ENCODE results near the gene WNT11. TPM values are rescaled to one million over a fixed set of nuclear protein-coding genes. Genes with fewer than 3 reads are reported as not detected.

Gene WNT11
- total RNA-seq, 2 donors from 2014 or later, result 3.4 to 6.6 TPM

GRCh38 chr11:76228071-76228874, 22.0 kb upstream of the WNT11 start:
- intact Hi-C loops (cut with DNase I), result no loop called here
- no peak for DNase-seq

GRCh38 chr11:76226626-76227025, 20.3 kb upstream of the WNT11 start:
- DNase-seq (no peak), ATAC-seq (no peak)
- intact Hi-C loops (cut with DNase I), result no loop called here

More at GRCh38 chr11:76228071-76228874, 22.0 kb upstream of the WNT11 start:
- no peak for ATAC-seq

GRCh38 chr11:76225122-76225611, 18.9 kb upstream of the WNT11 start:
- ATAC-seq (peak; percentile 71 to 81), DNase-seq (peak; percentile 52)
- intact Hi-C loops (cut with DNase I), result no loop called here

- ATAC-seq (no peak), DNase-seq (no peak)
- intact Hi-C loops (cut with DNase I), result no loop called here
These were observed 18.3 kb upstream of the WNT11 start for GRCh38 chr11:76224461-76225121.

- intact Hi-C loops (cut with DNase I), result no loop called here
- ATAC-seq (no peak), DNase-seq (no peak)
These were observed 15.1 kb upstream of the WNT11 start for GRCh38 chr11:76221365-76221764.

GRCh38 chr11:76219243-76219642, 12.9 kb upstream of the WNT11 start:
- DNase-seq (no peak), ATAC-seq (no peak)
- intact Hi-C loops (cut with DNase I), result no loop called here

GRCh38 chr11:76218449-76219178, 12.3 kb upstream of the WNT11 start:
- intact Hi-C loops (cut with DNase I), result no loop called here
- no peak for DNase-seq
- ATAC-seq, result no peak

- intact Hi-C loops (cut with DNase I), result no loop called here
- ATAC-seq, result no peak
- DNase-seq, result no peak
These were observed 11.4 kb upstream of the WNT11 start for GRCh38 chr11:76217653-76218160.

- DNase-seq (no peak), ATAC-seq (no peak)
- intact Hi-C loops (cut with DNase I), result no loop called here
These were observed 10.4 kb upstream of the WNT11 start for GRCh38 chr11:76216536-76217325.

- DNase-seq, result no peak
- ATAC-seq, result no peak
- intact Hi-C loops (cut with DNase I), result no loop called here
These were observed 9.6 kb upstream of the WNT11 start for GRCh38 chr11:76215941-76216340.

- DNase-seq (no peak), ATAC-seq (no peak)
- intact Hi-C loops (cut with DNase I), result loop anchor here in 1 of 2 donors (5.0 kb wide), 1 partner anchor 97 kb away; no protein-coding TSS in a partner anchor
These were observed 8.8 kb upstream of the WNT11 start for GRCh38 chr11:76214968-76215548.

GRCh38 chr11:76214186-76214585, 7.9 kb upstream of the WNT11 start:
- intact Hi-C loops (cut with DNase I), result loop anchor here in 1 of 2 donors (5.0 kb wide), 1 partner anchor 98 kb away; no protein-coding TSS in a partner anchor
- ATAC-seq (no peak), DNase-seq (no peak)

GRCh38 chr11:76212086-76213035, 6.1 kb upstream of the WNT11 start:
- intact Hi-C loops (cut with DNase I), result loop anchor here in 1 of 2 donors (5.0 kb wide), 1 partner anchor 100 kb away; no protein-coding TSS in a partner anchor
- no peak for ATAC-seq
- no peak for DNase-seq

GRCh38 chr11:76210931-76211851, 4.9 kb upstream of the WNT11 start:
- ATAC-seq (no peak), DNase-seq (no peak)
- intact Hi-C loops (cut with DNase I), result loop anchor here in 1 of 2 donors (5.0 kb wide), 1 partner anchor 101 kb away; no protein-coding TSS in a partner anchor

- intact Hi-C loops (cut with DNase I), result loop anchor here (2.0 to 5.0 kb wide), 2 partner anchors 102 to 109 kb away; no protein-coding TSS in a partner anchor
- peak; percentile 42 to 47 for ATAC-seq
- peak; percentile 79 for DNase-seq
These were observed 4.0 kb upstream of the WNT11 start for GRCh38 chr11:76209973-76210930.

All from left cardiac atrium (tissue), 4 donors.